HL-60 (cell line): ENCODE data around the gene PWP1.
"Not testable (repeated sequence)": the region's sequence is repeated elsewhere in the genome, so short reads cannot be mapped to it uniquely, and the experiment has no call there.

Experiments
- POLR2AphosphoS5 ChIP-seq: IDR thresholded peaks from 2 replicates; pipeline ENCODE4 v1.6.1; 2012; ENCODE audit warnings: low read depth
- SPI1 ChIP-seq: IDR thresholded peaks from 2 replicates; pipeline ENCODE4 v1.6.1; 2012; ENCODE audit warnings: low read depth, mild to moderate bottlenecking, borderline replicate concordance
- TF ChIP-seq, protein P1 (sequence below): IDR thresholded peaks from one replicate; pipeline ENCODE4 v1.5.1; 2011; ENCODE audit warnings: low read length, control low read depth, inconsistent platforms; ENCODE audit not compliant: insufficient read depth

DNA sequence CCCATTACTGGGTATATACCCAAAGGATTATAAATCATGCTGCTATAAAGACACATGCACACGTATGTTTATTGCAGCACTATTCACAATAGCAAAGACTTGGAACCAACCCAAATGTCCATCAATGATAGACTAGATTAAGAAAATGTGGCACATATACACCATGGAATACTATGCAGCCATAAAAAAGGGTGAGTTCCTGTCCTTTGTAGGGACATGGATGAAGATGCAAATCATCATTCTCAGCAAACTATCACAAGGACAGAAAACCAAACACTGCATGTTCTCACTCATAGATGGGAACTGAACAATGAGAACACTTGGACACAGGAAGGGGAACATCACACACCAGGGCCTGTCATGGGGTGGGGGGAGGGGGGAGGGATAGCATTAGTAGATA, 42.1 kb downstream of the PWP1 start:
- TF ChIP-seq, protein P1, sequence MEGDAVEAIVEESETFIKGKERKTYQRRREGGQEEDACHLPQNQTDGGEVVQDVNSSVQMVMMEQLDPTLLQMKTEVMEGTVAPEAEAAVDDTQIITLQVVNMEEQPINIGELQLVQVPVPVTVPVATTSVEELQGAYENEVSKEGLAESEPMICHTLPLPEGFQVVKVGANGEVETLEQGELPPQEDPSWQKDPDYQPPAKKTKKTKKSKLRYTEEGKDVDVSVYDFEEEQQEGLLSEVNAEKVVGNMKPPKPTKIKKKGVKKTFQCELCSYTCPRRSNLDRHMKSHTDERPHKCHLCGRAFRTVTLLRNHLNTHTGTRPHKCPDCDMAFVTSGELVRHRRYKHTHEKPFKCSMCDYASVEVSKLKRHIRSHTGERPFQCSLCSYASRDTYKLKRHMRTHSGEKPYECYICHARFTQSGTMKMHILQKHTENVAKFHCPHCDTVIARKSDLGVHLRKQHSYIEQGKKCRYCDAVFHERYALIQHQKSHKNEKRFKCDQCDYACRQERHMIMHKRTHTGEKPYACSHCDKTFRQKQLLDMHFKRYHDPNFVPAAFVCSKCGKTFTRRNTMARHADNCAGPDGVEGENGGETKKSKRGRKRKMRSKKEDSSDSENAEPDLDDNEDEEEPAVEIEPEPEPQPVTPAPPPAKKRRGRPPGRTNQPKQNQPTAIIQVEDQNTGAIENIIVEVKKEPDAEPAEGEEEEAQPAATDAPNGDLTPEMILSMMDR = not testable (repeated sequence)
- TF ChIP-seq POLR2AphosphoS5, SPI1: not testable (repeated sequence)
